Pons (tissue), 1 donor: ENCODE data around the gene ITPA.
"Not testable (repeated sequence)": the region's sequence is repeated elsewhere in the genome, so short reads cannot be mapped to it uniquely, and the experiment has no call there.

Source experiments
- DNase-seq: peaks from one replicate; pipeline ENCODE4 v3.0.0-alpha.2; 2016; ENCODE audit warnings: low spot score

Gene ITPA

DNA sequence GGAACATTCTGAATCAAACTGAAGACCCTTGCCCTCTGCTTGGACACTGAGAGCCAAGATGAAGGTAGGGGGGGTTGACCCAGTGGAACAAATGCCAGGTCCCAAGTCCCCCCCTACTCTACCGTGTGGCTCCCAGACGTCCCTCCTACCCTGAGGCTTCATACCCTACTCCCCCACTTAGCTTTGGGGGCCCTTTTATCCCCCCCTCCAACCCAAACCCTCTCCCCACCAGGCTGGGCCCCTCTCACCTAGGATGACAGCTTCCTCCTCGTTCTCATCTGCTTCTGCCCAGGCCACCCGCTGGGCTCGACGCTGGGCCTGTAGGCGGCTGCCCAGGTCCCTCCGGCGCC, 6.4 kb upstream of the ITPA start:
- DNase-seq = no peak

- DNase-seq = no peak
Measured at GRCh38 chr20:3203315-3204123, 5.8 kb upstream of the ITPA start.

DNA sequence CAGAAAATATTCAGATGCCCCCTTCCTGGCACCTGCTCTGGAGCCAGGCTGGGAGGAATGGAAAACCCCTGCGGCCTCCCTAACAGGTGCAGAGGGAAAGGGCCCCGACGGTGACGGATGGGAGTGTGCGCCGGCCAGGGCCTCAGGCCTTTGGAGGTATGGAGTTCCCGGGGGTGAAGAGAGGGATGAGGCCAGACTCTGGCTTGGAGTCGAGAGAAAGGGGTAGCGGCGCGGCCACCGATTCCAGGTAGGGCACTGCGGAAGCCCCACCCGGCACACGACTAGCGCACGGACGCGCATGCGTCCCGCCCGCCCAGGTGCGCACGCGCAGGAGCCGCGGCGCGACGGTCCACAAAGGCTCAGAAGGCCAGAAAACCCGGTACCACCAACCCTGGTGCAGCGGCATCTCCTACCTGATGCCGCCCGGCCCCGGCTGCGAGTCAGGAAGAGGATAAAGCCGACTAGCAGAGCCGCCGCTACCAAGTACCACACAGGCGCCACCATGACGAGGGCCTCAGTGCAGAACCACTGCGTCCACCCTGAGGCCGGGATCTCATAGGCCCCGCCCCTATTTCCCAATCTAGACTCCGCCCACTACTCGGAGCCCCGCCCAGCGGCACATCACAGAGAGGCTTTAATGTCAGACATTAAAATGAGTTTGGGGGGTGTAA, 5.0 kb upstream of the ITPA start, which contains the start of gene DDRGK1:
TSS of gene DDRGK1 (minus strand) at position 559 of the 671 bp plus-strand sequence. CDS start at position 504, 55 bp downstream.
- DNase-seq = peak; percentile 83

GRCh38 chr20:3208786-3209256, 477 bp upstream of the ITPA start:
- DNase-seq = no peak

DNA sequence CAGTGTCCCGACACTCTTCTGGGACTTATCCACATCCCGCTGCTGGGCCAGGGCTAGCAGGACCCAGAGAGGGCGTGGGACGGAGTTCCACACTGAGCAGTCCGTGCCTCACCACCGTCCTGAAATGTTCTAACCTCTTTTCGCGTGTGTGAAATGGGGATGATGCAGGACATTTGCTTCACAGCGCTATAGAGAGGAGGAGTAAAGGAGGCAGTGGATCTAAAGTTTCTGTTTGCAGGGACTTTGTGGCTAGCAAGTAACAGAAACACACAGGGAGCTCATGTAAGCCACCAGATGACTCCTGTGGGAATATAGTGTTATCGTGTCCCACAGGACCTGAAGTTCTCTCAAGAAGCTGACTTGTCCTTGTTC, 634 bp downstream of the ITPA start:
- DNase-seq = no peak

- no peak for DNase-seq
Measured at GRCh38 chr20:3210346-3210745, 1.0 kb downstream of the ITPA start.

DNA sequence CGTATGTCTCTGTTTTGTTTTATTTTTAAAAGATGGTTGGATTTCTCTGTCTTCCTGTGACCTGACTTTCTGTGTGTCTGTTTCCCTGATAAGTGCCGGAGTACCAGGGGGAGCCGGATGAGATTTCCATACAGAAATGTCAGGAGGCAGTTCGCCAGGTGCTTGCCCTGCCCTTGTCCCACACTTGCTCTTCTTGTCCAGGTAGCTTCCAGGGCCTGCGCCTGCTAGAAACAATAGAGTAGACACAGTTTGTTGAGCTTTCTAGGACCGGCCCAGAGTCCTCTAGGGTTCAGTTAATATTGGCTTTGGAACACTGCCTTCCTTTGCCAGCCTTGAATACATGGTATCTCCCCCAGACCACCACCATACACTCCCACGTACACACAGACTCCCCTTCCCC, 3.9 kb downstream of the ITPA start:
- no peak for DNase-seq

- not testable (repeated sequence) for DNase-seq
Measured at GRCh38 chr20:3215359-3215917, 6.1 kb downstream of the ITPA start.

GRCh38 chr20:3218307-3218988, 9.2 kb downstream of the ITPA start:
- DNase-seq = no peak

- no peak for DNase-seq
Measured at GRCh38 chr20:3221398-3222226, 12.3 kb downstream of the ITPA start.

GRCh38 chr20:3222635-3223600, 13.6 kb downstream of the ITPA start:
- DNase-seq = peak; percentile 27

- DNase-seq = no peak
Measured at GRCh38 chr20:3223651-3223993, 14.3 kb downstream of the ITPA start.

DNA sequence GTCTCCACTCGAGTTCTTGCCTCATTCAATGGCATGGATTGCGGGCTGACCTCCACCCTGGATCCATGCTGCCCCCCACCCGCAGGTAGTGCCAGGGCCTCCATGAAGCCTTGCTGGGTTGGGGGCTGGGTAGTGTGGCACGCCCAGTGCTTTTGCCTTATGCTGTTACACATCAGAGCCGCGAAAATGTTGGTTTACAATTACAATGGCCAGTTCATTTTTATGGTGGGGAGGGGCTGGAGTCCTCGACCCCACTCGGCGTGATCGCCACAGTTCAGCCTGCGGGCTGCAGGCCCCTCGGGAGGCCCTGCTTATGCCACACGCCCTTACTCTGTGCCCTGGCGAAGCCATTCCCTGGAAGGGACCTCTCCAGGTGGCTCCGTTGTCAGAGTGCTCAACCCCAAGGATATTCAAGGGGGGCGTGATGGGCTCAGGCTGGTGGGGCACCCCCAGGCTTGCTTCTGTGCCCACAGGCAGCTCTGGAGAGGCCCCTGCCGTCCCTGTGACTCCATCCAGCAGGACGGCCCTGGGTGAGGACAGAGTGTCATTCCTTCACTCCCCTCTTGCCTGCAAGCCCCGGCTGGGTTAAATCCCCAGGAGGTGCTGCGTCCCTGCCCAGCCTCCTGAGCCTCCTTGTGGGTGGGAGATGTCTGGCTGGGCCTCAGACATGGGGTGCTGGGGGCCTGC, 14.8 kb downstream of the ITPA start:
- DNase-seq = no peak

- no peak for DNase-seq
Measured at GRCh38 chr20:3224681-3225421, 15.6 kb downstream of the ITPA start.

GRCh38 chr20:3226093-3226492, 16.8 kb downstream of the ITPA start:
- DNase-seq = no peak

GRCh38 chr20:3226864-3227263, 17.6 kb downstream of the ITPA start:
- DNase-seq = no peak

- no peak for DNase-seq
Measured at GRCh38 chr20:3227506-3227905, 18.2 kb downstream of the ITPA start.

DNA sequence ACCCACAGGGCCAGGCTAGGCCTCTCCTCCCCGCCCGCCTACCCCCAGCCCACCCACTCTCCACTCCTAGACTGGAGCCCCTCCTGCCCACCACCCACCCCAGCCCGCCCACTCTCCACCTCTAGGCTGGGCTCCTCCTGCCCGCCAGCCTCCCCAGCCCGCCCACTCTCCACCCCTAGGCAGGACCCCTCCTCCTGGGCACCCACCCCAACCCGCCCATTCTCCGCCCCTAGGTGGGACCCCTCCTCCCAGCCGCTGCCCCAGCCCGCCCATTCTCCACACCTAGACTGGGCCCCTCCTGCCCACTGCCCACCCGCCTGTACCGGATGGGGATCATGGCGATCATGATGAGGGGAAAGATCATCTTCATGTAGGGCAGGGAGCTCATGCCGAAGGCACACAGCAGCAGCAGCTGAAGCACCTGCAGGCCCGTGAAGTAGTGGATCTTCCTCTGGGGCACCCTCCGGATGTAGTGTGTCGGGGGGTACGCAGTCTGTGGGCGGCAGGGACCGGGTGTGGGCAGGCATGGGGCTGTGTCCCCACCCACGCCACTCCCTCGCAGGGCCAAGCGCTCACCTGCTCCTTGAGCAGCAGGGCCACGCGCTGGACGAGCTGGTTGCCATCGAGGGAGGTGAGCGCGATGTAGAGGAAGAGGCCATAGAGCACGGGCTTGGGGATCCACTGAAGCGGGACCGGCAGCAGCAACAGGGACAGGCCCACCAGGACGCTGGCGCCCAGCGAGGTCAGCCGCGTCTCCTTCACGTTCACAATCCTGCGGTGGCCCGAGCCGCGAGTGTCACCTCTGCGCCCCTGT, 18.8 kb downstream of the ITPA start:
- DNase-seq = no peak

GRCh38 chr20:3228750-3229032, 19.4 kb downstream of the ITPA start:
- DNase-seq = no peak
